ENCODE results near the gene XK.

XK gene

DNA sequence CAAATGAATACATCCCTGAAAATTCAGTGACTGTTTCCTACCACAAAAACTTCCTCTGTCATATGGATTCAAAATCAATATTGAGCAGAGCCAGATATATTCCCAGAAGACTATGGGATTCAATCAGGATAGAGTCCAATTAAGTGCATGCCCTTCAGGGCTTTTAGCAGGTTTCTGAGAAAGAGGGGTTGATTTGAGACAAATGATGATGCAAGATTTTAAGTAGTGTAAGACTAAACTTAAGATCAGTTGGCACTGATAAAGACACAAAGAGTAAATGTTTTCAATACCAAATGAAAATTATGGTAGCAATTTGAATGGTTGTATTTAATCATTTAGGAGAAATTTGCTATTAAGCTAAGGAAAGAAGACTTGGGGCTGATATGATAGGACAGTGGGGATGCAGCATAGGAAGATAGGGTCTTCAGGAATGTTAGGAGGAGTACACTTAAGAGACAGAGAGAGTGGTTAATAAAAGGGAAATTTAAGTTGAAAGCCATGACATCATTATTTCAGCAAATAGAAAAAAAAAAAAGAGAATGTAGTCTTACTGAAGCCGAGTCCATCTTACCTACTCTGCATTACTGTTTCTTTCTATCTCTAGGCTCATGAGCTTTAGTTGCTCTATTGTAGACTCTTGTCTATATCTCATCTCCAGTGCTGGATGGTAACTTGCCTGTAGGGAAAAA is 32.0 kb upstream of the XK start:
- TF ChIP-seq TAF1 (IDR thresholded peaks at IDR 0.05; ENCODE audit: low read depth) (no peak), CREB1 (IDR thresholded peaks at IDR 0.05; ENCODE audit: low read depth) (no peak), EGR1 (IDR thresholded peaks at IDR 0.05) (no peak), CEBPB (IDR thresholded peaks at IDR 0.05) (no peak), ZBTB7A (IDR thresholded peaks at IDR 0.05; ENCODE audit: low read depth) (no peak)
- TF ChIP-seq, protein P1, sequence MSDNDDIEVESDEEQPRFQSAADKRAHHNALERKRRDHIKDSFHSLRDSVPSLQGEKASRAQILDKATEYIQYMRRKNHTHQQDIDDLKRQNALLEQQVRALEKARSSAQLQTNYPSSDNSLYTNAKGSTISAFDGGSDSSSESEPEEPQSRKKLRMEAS (IDR thresholded peaks at IDR 0.05): no peak
- TF ChIP-seq, protein P2, sequence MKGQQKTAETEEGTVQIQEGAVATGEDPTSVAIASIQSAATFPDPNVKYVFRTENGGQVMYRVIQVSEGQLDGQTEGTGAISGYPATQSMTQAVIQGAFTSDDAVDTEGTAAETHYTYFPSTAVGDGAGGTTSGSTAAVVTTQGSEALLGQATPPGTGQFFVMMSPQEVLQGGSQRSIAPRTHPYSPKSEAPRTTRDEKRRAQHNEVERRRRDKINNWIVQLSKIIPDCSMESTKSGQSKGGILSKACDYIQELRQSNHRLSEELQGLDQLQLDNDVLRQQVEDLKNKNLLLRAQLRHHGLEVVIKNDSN (IDR thresholded peaks at IDR 0.05): no peak

DNA sequence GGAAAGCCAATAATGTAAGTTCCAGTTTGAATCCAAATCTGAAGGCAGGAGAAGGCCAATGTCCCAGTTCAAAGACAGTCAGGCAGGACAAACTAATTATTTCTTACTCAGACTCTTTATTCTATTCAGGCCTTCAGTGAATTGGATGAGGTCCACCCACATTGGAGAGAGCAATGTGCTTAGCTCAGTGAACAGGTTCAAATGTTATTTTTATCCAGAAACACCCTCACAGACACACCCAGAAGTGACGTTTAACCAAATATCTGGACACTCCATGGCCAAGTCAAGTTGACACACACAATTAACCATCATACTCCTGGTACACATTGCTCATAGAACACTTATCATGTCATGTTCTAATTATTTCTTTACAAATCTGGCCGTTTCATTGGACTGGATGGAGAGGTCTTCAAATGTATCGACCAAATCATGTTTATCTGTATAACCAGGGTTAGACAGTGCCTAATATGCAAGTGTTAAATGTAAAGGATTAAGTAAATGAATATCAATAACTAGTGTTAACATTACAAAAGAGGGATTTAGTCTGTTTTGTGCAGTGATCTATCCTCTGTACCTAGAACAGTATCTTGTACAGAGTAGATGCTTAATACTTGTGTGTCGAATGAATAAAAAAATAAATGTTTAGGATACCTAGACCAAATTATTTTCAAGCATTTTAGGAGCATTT is 27.1 kb upstream of the XK start:
- TF ChIP-seq YY1 (IDR thresholded peaks at IDR 0.05; ENCODE audit: low read depth) (no peak), ZBTB7A (IDR thresholded peaks at IDR 0.05; ENCODE audit: low read depth) (no peak)
- TF ChIP-seq, protein P1 (IDR thresholded peaks at IDR 0.05): no peak

DNA sequence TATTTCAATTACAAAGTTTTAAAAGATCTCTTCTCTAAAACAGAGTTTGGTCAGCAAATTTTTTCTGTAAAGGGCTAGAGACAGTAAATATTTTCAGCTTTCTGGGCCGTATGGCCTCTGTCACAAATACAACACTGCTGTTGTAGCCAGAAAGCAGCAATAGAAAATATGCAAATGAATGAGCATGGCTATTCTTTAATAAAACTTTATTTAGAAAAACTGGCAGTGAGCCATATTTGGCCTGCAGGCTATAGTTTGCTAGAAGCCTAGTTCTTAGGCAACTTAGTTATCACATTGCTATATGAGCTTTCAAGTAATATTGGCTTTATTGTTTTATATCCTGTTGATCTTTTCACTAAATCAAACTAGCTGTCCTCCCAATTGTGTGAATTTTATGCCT is 26.5 kb upstream of the XK start:
- TF ChIP-seq, protein P3, sequence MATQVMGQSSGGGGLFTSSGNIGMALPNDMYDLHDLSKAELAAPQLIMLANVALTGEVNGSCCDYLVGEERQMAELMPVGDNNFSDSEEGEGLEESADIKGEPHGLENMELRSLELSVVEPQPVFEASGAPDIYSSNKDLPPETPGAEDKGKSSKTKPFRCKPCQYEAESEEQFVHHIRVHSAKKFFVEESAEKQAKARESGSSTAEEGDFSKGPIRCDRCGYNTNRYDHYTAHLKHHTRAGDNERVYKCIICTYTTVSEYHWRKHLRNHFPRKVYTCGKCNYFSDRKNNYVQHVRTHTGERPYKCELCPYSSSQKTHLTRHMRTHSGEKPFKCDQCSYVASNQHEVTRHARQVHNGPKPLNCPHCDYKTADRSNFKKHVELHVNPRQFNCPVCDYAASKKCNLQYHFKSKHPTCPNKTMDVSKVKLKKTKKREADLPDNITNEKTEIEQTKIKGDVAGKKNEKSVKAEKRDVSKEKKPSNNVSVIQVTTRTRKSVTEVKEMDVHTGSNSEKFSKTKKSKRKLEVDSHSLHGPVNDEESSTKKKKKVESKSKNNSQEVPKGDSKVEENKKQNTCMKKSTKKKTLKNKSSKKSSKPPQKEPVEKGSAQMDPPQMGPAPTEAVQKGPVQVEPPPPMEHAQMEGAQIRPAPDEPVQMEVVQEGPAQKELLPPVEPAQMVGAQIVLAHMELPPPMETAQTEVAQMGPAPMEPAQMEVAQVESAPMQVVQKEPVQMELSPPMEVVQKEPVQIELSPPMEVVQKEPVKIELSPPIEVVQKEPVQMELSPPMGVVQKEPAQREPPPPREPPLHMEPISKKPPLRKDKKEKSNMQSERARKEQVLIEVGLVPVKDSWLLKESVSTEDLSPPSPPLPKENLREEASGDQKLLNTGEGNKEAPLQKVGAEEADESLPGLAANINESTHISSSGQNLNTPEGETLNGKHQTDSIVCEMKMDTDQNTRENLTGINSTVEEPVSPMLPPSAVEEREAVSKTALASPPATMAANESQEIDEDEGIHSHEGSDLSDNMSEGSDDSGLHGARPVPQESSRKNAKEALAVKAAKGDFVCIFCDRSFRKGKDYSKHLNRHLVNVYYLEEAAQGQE (IDR thresholded peaks at IDR 0.05; ENCODE audit: low read depth): no peak
- TF ChIP-seq, protein P1 (IDR thresholded peaks at IDR 0.05): no peak

DNA sequence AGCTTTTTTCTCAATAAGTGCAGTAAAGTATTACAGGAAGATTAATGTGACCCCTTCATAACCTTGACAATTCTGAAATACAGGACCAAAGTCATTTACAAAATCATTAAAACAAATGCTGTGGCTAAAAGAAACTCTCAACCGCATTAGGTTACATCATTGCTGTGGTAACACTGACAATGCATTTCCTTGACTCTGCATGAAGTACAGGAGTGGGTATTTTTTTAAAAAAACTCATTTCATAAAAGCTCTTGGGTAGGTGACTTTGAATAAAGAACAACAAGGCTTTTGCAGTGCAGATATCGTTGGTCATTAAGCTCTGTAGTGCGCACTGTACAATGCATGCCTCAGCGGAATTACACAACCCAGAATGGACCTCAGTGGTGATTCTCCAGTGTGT is 23.4 kb upstream of the XK start:
- TF ChIP-seq YY1 (IDR thresholded peaks at IDR 0.05; ENCODE audit: low read depth): no peak
- TF ChIP-seq NFIC (IDR thresholded peaks at IDR 0.05): no peak
- no peak for TF ChIP-seq TAF1 (IDR thresholded peaks at IDR 0.05; ENCODE audit: low read depth)
- TF ChIP-seq CREB1 (IDR thresholded peaks at IDR 0.05; ENCODE audit: low read depth): no peak
- no peak for TF ChIP-seq CEBPB (IDR thresholded peaks at IDR 0.05)

DNA sequence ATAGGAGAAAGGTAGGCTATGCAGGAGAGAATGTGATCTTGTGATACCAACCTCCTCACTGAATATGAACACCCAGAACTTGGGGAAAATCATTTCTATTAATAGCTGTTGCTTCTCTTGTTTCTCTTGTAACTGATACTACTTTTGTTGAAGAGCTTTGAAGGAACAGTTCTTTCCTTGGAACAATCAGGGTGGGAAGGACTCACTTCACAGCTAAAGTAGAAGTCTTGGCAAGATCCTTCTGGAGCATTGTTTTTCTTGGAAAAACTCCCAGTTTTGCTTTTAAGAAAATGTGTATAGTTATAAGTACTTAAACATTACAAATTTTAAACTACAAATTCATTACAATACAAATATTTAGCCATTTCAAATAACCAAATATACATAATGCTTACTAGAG is 19.1 kb upstream of the XK start:
- TF ChIP-seq EP300 (IDR thresholded peaks at IDR 0.05; ENCODE audit: borderline replicate concordance) (no peak), TCF12 (IDR thresholded peaks at IDR 0.05; ENCODE audit: low read depth) (no peak)

DNA sequence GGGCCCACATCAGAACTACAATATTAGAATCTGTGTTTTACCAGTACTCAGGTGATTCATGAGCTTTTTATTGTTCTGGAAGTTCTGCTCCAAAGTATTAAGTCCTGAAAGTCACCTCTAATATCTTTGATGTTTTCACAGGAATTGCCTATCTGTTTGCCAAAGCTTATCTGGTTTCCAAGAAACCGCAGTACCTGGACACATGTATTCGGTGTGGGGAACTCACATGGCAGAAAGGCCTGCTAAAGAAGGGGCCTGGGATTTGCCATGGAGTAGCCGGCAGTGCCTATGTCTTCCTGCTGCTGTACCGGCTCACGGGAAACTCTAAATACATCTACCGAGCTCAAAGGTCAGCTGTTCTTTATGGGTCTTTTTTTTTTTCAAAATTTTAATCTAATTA is 18.4 kb upstream of the XK start:
- TF ChIP-seq FOXM1 (IDR thresholded peaks at IDR 0.05; ENCODE audit: borderline replicate concordance, low read depth): no peak
- no peak for TF ChIP-seq ZBTB7A (IDR thresholded peaks at IDR 0.05; ENCODE audit: low read depth)
- TF ChIP-seq TEAD4 (IDR thresholded peaks at IDR 0.05): no peak
- TF ChIP-seq, protein P1 (IDR thresholded peaks at IDR 0.05): no peak
- no peak for TF ChIP-seq TAF1 (IDR thresholded peaks at IDR 0.05; ENCODE audit: low read depth)
- TF ChIP-seq, protein P2 (IDR thresholded peaks at IDR 0.05): no peak
- TF ChIP-seq, protein P3 (IDR thresholded peaks at IDR 0.05; ENCODE audit: low read depth): no peak
- TF ChIP-seq EGR1 (IDR thresholded peaks at IDR 0.05): no peak
- no peak for TF ChIP-seq YY1 (IDR thresholded peaks at IDR 0.05; ENCODE audit: low read depth)
- TF ChIP-seq CEBPB (IDR thresholded peaks at IDR 0.05): no peak
- TF ChIP-seq NFIC (IDR thresholded peaks at IDR 0.05): no peak
- TF ChIP-seq EP300 (IDR thresholded peaks at IDR 0.05; ENCODE audit: borderline replicate concordance): no peak

DNA sequence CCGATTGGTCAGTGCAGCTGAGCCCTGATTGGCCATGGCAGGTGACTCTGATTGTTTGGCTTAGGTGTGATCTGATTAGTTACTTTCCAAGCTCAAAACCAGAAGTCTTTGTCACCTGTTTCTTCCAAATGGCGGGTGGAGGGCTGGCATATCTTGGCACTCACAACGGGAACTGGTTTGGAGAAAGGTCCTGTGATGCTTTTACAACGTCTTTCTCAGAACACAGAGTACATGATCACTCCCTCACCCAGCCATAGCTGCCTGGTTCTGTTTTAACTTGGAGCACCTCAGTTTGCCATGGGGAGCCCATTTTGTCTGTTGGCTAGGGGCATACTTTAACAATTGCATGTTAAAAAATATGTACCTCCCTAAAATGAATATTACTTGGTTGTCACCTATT is 13.0 kb upstream of the XK start:
- TF ChIP-seq ZBTB7A (IDR thresholded peaks at IDR 0.05; ENCODE audit: low read depth) (no peak), CEBPB (IDR thresholded peaks at IDR 0.05) (no peak)
- TF ChIP-seq, protein P2 (IDR thresholded peaks at IDR 0.05): no peak

Measured in Ishikawa (cell line).